Ectodermal cell (in vitro differentiated cells): Measurements from ENCODE around the gene ARHGEF40.

Experiments
- H3K27ac ChIP-seq: 2 replicates; pipeline ENCODE4 v1.7.0; 2013; ENCODE audit warnings: mild to moderate bottlenecking, low read depth, low read length; ENCODE audit not compliant: insufficient read depth, poor library complexity, severe bottlenecking
- H3K27me3 ChIP-seq: 2 replicates; pipeline ENCODE4 v1.7.0; 2013; ENCODE audit warnings: mild to moderate bottlenecking, low read length; ENCODE audit not compliant: insufficient read depth, control insufficient read depth, poor library complexity, severe bottlenecking
- H3K36me3 ChIP-seq: one replicate; pipeline ENCODE4 v1.7.0; 2013; ENCODE audit warnings: low read length; ENCODE audit not compliant: control insufficient read depth, insufficient read depth
- H3K4me1 ChIP-seq: one replicate; pipeline ENCODE4 v1.7.0; 2013; ENCODE audit warnings: low read length; ENCODE audit not compliant: control insufficient read depth, insufficient read depth
- H3K4me3 ChIP-seq: 2 replicates; pipeline ENCODE4 v1.7.0; 2013; ENCODE audit warnings: low read depth, low read length, control low read depth; ENCODE audit not compliant: insufficient read depth
- H3K9me3 ChIP-seq: 2 replicates; pipeline ENCODE4 v1.7.0; 2013; ENCODE audit warnings: mild to moderate bottlenecking, low read length, moderate library complexity; ENCODE audit not compliant: control insufficient read depth
- WGBS, 2 experiments: methylation state at CpG; one replicate each; pipeline ENCODE4 v1.1.7; 2013; ENCODE audit warnings: missing lambda C conversion rate in 2 of 2; 5-methylcytosine and 5-hydroxymethylcytosine counted together

ARHGEF40 gene

DNA sequence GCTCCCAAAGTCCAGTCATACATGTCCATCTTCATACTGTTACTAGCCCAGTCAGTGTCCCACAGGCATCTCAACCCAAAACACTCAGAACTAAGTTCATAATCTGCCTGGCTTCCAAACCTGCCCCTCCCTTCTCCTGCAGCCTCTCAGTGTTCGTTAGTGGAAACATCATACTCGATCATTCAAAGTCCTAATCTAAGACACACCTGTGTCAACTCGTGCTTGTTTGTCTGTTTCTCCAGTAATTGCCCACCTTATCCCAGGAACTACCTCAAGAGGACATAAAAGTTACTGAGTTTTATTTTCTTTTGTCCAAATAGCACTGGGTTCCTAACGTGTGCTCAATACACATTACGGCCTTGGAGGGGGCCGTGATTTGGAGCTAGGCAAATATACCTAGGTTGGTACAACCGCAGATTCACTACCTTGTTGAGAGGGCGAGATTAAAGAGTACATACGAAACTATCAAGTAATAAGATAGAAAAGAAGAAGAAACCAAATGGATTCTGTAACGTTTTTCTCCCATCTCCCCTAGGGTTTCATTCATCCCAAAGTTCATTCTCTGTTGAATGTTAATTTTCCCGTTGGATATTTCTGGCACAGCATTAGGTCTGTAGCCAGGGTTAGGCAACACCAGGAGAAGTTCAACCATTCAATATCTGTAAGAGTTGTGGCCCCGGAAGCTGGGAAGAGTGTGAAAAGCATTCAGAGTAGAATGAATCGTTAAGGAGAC lies 9.3 kb upstream of the ARHGEF40 start:
- H3K4me1 ChIP-seq: peaks cover 8% of the 10 kb centered on the region
- H3K9me3 ChIP-seq: no peaks in the 10 kb centered on the region
- WGBS, 2 experiments: 88 to 90% methylated on average over 13 of the region's 13 CpGs
- H3K27ac ChIP-seq: no peak overlapping the region
- no peaks in the 10 kb centered on the region for H3K27me3 ChIP-seq
- no peaks in the 10 kb centered on the region for H3K36me3 ChIP-seq
- H3K4me3 ChIP-seq: no peak overlapping the region

- no peaks in the 10 kb centered on the region for H3K36me3 ChIP-seq
- H3K27ac ChIP-seq: no peak overlapping the region
- no peak overlapping the region for H3K4me3 ChIP-seq
- H3K4me1 ChIP-seq: peaks cover 8% of the 10 kb centered on the region
- H3K27me3 ChIP-seq: no peaks in the 10 kb centered on the region
- WGBS, 2 experiments: 90 to 91% methylated on average over 3 of the region's 3 CpGs
- no peaks in the 10 kb centered on the region for H3K9me3 ChIP-seq
Observed at GRCh38 chr14:21061347-21061668, 8.8 kb upstream of the ARHGEF40 start.

GRCh38 chr14:21063479-21063878 lies 6.6 kb upstream of the ARHGEF40 start:
- WGBS, 2 experiments: 70 to 71% methylated on average over 3 of the region's 3 CpGs
- Histone ChIP-seq H3K4me1 (peaks cover 8% of the 10 kb centered on the region), H3K4me3 (no peak overlapping the region), H3K27me3 (peaks cover 4% of the 10 kb centered on the region), H3K27ac (no peak overlapping the region), H3K9me3 (no peaks in the 10 kb centered on the region), H3K36me3 (no peaks in the 10 kb centered on the region)

DNA sequence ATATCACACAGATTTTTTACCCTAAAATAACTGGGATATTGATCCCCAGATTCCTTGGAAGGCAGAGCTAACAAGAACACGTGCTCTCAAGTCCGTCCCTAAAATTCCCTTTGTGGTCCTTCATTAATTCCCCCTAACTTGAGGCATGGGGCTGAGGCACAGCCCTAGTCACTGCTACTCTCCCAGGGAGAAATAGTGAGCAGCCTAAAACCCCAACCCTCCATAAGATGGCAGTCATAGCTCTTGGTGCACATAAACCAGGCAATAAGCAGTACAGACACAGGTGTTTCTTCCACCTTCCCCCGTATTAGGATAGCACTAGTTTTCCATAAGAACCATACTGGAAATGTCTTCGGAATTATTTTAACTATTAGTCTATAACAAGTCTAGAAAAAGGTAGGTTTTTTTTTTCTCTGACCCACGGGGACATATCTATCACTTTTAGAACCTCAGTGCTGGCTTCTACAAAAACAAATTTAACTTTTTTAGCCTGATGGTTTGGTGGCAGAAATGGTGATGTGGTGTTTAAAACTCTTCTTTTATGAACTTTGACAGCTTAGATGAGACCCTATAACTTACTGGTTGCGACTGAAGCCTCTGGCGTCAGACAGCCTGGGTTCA lies 3.1 kb upstream of the ARHGEF40 start:
- 79 to 87% methylated on average over 5 to 7 of the region's 7 CpGs for WGBS, 2 experiments

GRCh38 chr14:21068521-21069387 lies 1.4 kb upstream of the ARHGEF40 start:
- H3K36me3 ChIP-seq: peaks cover 6% of the 10 kb centered on the region
- H3K4me3 ChIP-seq: peak overlapping the region; percentile 57
- H3K4me1 ChIP-seq: peaks cover 4% of the 10 kb centered on the region
- WGBS, 2 experiments: 1% methylated on average over 45 of the region's 45 CpGs
- H3K9me3 ChIP-seq: no peaks in the 10 kb centered on the region
- peaks cover 12% of the 10 kb centered on the region for H3K27me3 ChIP-seq
- no peak overlapping the region for H3K27ac ChIP-seq

More for the DNA sequence above, 3.1 kb upstream of the ARHGEF40 start:
- H3K36me3 ChIP-seq: no peaks in the 10 kb centered on the region
- H3K4me1 ChIP-seq: peaks cover 8% of the 10 kb centered on the region
- H3K4me3 ChIP-seq: no peak overlapping the region
- H3K27me3 ChIP-seq: peaks cover 12% of the 10 kb centered on the region
- no peak overlapping the region for H3K27ac ChIP-seq
- H3K9me3 ChIP-seq: no peaks in the 10 kb centered on the region

- Histone ChIP-seq H3K4me3 (peak overlapping the region; percentile 57), H3K4me1 (peaks cover 3% of the 10 kb centered on the region), H3K9me3 (no peaks in the 10 kb centered on the region), H3K27ac (peak overlapping the region; percentile 74), H3K36me3 (peaks cover 13% of the 10 kb centered on the region), H3K27me3 (peaks cover 12% of the 10 kb centered on the region)
- WGBS, 2 experiments: 0 to 1% methylated on average over 40 of the region's 40 CpGs
Observed at GRCh38 chr14:21069388-21070082, 569 bp upstream of the ARHGEF40 start.

GRCh38 chr14:21070610-21071224 lies 613 bp downstream of the ARHGEF40 start:
- Histone ChIP-seq H3K36me3 (peaks cover 17% of the 10 kb centered on the region), H3K27ac (peak overlapping the region; percentile 73), H3K27me3 (peaks cover 12% of the 10 kb centered on the region), H3K4me3 (peak overlapping the region; percentile 57), H3K4me1 (peaks cover 3% of the 10 kb centered on the region), H3K9me3 (no peaks in the 10 kb centered on the region)
- 0% methylated on average over 23 of the region's 23 CpGs for WGBS, 2 experiments

GRCh38 chr14:21071225-21072030 lies 1.3 kb downstream of the ARHGEF40 start:
- H3K36me3 ChIP-seq: peaks cover 22% of the 10 kb centered on the region
- H3K9me3 ChIP-seq: no peaks in the 10 kb centered on the region
- peaks cover 3% of the 10 kb centered on the region for H3K4me1 ChIP-seq
- peak overlapping the region; percentile 73 for H3K27ac ChIP-seq
- H3K27me3 ChIP-seq: peaks cover 12% of the 10 kb centered on the region
- H3K4me3 ChIP-seq: peak overlapping the region; percentile 57
- 1% methylated on average over 37 of the region's 37 CpGs for WGBS, 2 experiments

GRCh38 chr14:21072031-21072473 lies 1.9 kb downstream of the ARHGEF40 start:
- peaks cover 3% of the 10 kb centered on the region for H3K4me1 ChIP-seq

More at GRCh38 chr14:21072031-21072473, 1.9 kb downstream of the ARHGEF40 start:
- Histone ChIP-seq H3K27me3 (peaks cover 12% of the 10 kb centered on the region), H3K27ac (peak overlapping the region; percentile 73), H3K36me3 (peaks cover 26% of the 10 kb centered on the region), H3K4me3 (peak overlapping the region; percentile 57), H3K9me3 (no peaks in the 10 kb centered on the region)
- 34% methylated on average over 4 of the region's 4 CpGs for WGBS, 2 experiments
